Smooth muscle cell (in vitro differentiated cells): ENCODE results near the gene CCNF. TPM values are rescaled to one million over a fixed set of nuclear protein-coding genes. Genes with fewer than 3 reads are reported as not detected.

ENCODE experiments used
- DNase-seq: peaks from one replicate; lab custom pipeline; 2025; ENCODE audit not compliant: unreplicated experiment; lab: John Stamatoyannopoulos, UW
- H2AFZ ChIP-seq: fragments of 200-600 bp; sonication (generic); 2 replicates; pipeline ENCODE4 v1.6.0; 2016; ENCODE audit warnings: antibody characterized with exemption, low read depth, mild to moderate bottlenecking
- H3F3A ChIP-seq: fragments of 200-600 bp; sonication (generic); 2 replicates; pipeline ENCODE4 v1.6.0; 2017; ENCODE audit warnings: antibody characterized with exemption, low read depth
- H3K27ac ChIP-seq: fragments of 200-600 bp; sonication (generic); 2 replicates; pipeline ENCODE4 v1.5.1; 2016; ENCODE audit warnings: low read depth, mild to moderate bottlenecking
- H3K27me3 ChIP-seq: fragments of 200-600 bp; sonication (generic); 2 replicates; pipeline ENCODE4 v1.6.1; 2016; ENCODE audit warnings: low read depth, mild to moderate bottlenecking
- H3K36me3 ChIP-seq: fragments of 200-600 bp; sonication (generic); 2 replicates; pipeline ENCODE4 v1.5.1; 2016; ENCODE audit warnings: low read depth
- H3K4me1 ChIP-seq: fragments of 200-600 bp; sonication (generic); 2 replicates; pipeline ENCODE4 v1.5.1; 2016; ENCODE audit warnings: low read depth
- H3K4me2 ChIP-seq: fragments of 200-600 bp; sonication (generic); 2 replicates; pipeline ENCODE4 v1.6.0; 2016; ENCODE audit warnings: mild to moderate bottlenecking
- H3K4me3 ChIP-seq: fragments of 200-600 bp; sonication (generic); 2 replicates; pipeline ENCODE4 v1.5.1; 2016; ENCODE audit warnings: mild to moderate bottlenecking
- H3K79me2 ChIP-seq: fragments of 200-600 bp; sonication (generic); 2 replicates; pipeline ENCODE4 v1.6.0; 2016; ENCODE audit warnings: low read depth, mild to moderate bottlenecking
- H3K9ac ChIP-seq: fragments of 200-600 bp; sonication (generic); 2 replicates; pipeline ENCODE4 v1.6.0; 2016; ENCODE audit warnings: low read depth
- H3K9me3 ChIP-seq: fragments of 200-600 bp; sonication (generic); replicated peaks from 2 replicates; pipeline ENCODE4 v1.5.1; 2016; ENCODE audit warnings: low read depth
- H4K20me1 ChIP-seq: fragments of 200-600 bp; sonication (generic); 2 replicates; pipeline ENCODE4 v1.6.0; 2016; ENCODE audit warnings: low read depth
- CTCF ChIP-seq: fragments of 200-600 bp; sonication (generic); IDR thresholded peaks from 2 replicates; pipeline ENCODE4 v1.5.1; 2017; ENCODE audit warnings: borderline replicate concordance, mild to moderate bottlenecking, antibody characterized with exemption; ENCODE audit not compliant: insufficient read depth, poor library complexity, severe bottlenecking
- WGBS: methylation state at CpG from one replicate; pipeline ENCODE4 v1.1.7; 2016; ENCODE audit warnings: low lambda C conversion rate; 5-methylcytosine and 5-hydroxymethylcytosine counted together
- polyA plus RNA-seq: library from polyadenylated mRNA; unstranded; fragments of >200 nt; fragmentation: Nextera tagmentation; extraction: Ambion mirVana; gene quantifications from 2 replicates; pipeline ENCODE4 v1.2.1, GENCODE V29; 2016
- total RNA-seq: library from RNA; depleted of rRNA; stranded (reverse); fragments of >200 nt; gene quantifications from 2 replicates; pipeline ENCODE4 v1.2.3, GENCODE V29; 2014

CCNF gene
- total and polyA plus RNA-seq, 2 experiments from 2014 or later: 3.6 to 12.8 TPM

DNA sequence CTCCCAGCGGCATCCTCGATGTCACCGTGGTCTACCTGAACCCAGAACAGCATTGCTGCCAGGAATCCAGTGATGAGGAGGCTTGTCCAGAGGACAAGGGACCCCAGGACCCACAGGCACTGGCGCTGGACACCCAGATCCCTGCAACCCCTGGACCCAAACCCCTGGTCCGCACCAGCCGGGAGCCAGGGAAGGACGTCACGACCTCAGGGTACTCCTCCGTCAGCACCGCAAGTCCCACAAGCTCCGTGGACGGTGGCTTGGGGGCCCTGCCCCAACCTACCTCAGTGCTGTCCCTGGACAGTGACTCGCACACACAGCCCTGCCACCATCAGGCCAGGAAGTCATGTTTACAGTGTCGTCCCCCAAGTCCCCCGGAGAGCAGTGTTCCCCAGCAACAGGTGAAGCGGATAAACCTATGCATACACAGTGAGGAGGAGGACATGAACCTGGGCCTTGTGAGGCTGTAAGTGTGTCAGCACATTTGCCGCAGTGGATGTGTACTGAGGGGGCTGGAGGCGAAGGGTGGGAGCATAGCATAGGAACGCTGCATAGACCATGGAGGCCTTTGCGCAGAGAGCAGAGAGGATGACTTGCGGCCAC, 27.4 kb downstream of the CCNF start:
- H3K36me3 ChIP-seq: no peaks in the 10 kb centered on the region
- WGBS: 97% methylated on average over 21 of the region's 21 CpGs

DNA sequence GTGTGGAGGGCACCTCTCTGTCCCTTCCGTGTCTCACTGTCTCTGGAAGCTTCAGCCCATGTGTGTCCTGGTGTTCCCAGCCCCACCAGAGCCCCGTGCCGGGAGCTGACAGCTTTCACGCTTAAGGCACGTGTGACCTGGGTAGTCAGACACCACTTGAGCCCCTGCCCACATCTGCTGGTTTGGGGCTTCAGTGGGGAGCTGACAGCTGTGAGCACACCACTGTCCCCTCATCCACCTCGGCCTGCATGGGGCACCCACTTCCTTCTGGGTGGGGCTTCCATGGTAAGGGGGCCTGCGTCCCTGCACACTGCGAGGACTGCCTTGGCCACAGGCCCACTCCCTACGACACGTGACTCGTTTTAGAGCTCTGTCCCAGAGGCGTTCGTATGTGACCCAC, 28.0 kb downstream of the CCNF start:
- TF ChIP-seq CTCF: no peak
- WGBS: 94% methylated on average over 13 of the region's 13 CpGs
- no peak for DNase-seq
- Histone ChIP-seq H4K20me1 (no peaks in the 10 kb centered on the region), H3K27me3 (no peaks in the 10 kb centered on the region), H3K4me3 (no peak overlapping the region), H3K9me3 (no peaks in the 10 kb centered on the region), H3K4me1 (peaks cover 7% of the 10 kb centered on the region), H2AFZ (no peak overlapping the region), H3K27ac (no peak overlapping the region), H3K4me2 (no peak overlapping the region), H3K36me3 (no peaks in the 10 kb centered on the region), H3F3A (no peaks in the 10 kb centered on the region), H3K79me2 (no peaks in the 10 kb centered on the region), H3K9ac (no peak overlapping the region)

More for the DNA sequence above, 27.4 kb downstream of the CCNF start:
- Histone ChIP-seq H3K4me2 (no peak overlapping the region), H3K27ac (no peak overlapping the region), H3K9me3 (no peaks in the 10 kb centered on the region), H3K4me1 (peaks cover 7% of the 10 kb centered on the region), H3K79me2 (no peaks in the 10 kb centered on the region), H4K20me1 (no peaks in the 10 kb centered on the region), H3F3A (no peaks in the 10 kb centered on the region), H3K9ac (no peak overlapping the region), H3K4me3 (no peak overlapping the region), H3K27me3 (no peaks in the 10 kb centered on the region), H2AFZ (no peak overlapping the region)
- DNase-seq: no peak
- no peak for TF ChIP-seq CTCF

DNA sequence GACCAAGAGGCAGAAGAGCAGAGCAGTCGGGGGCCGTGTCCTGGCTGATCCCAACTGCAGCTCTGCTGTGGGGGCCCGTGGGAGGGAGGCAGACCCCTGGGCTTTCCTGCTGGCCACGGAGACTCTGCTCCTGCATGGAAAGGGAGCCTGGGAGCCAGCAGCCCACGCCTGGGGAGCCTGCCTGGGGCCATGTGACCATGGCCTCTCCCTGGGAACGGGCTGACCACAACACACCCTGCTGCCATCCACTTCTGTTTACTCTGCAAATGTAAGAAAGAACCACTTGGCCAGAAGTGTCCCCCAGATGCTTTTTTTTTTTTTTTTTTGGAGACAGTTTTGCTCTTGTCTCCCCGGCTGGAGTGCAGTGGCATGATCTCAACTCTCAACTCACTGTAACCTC, 28.7 kb downstream of the CCNF start:
- Histone ChIP-seq H3K27ac (no peak overlapping the region), H3K4me1 (peaks cover 7% of the 10 kb centered on the region), H3K79me2 (no peaks in the 10 kb centered on the region), H3K36me3 (no peaks in the 10 kb centered on the region), H3K27me3 (no peaks in the 10 kb centered on the region), H2AFZ (no peak overlapping the region), H3K9me3 (no peaks in the 10 kb centered on the region), H3F3A (no peaks in the 10 kb centered on the region), H3K4me2 (no peak overlapping the region), H4K20me1 (no peaks in the 10 kb centered on the region), H3K4me3 (no peak overlapping the region), H3K9ac (no peak overlapping the region)
- TF ChIP-seq CTCF: no peak
- 77% methylated on average over 7 of the region's 7 CpGs for WGBS
- DNase-seq: no peak

DNA sequence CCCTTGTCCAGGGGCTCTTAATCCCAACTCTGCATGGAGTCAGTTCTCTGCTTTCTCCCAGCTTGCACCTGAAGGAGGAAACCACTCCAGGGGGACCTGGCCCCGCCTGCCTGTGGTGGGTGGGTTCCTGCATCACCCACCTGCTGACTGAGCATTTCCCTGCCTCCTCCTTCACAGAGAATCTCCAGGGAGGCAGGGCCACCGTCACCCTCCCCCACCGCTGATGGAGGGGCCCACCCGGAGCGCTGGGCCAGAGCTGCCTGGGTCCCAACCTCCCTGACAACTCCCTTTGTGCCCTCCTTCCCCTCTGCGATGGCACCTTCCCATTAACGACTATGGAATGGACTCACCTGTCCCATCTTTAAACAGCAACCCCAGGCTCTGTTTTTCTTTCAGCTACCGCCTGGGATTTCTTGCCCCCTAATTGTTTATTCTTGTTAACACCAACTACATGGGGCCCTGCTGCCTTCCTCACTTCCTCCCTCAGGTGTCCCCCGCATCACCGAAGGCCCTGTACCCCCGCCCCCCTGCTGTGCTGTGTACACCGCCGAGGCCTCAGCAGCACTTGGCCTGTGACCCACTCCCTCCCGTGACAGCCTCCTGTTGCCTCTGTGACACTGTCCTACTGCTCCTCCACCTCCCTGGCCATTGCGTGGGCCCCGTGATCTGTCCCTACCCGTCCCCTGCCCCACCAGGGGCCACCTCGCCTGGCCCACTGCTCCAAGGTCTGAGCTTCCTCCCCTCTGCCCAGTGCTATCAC, 29.8 kb downstream of the CCNF start:
- Histone ChIP-seq H3K4me1 (peaks cover 7% of the 10 kb centered on the region), H3K27me3 (no peaks in the 10 kb centered on the region), H3K9me3 (no peaks in the 10 kb centered on the region), H3K27ac (no peak overlapping the region), H3K36me3 (no peaks in the 10 kb centered on the region), H3K79me2 (no peaks in the 10 kb centered on the region), H3K9ac (peak overlapping the region; percentile 22), H2AFZ (peak overlapping the region; percentile 63), H3K4me2 (peak overlapping the region; percentile 84), H3F3A (no peaks in the 10 kb centered on the region), H3K4me3 (peak overlapping the region; percentile 56), H4K20me1 (no peaks in the 10 kb centered on the region)
- DNase-seq: no peak
- WGBS: 38% methylated on average over 17 of the region's 18 CpGs
- TF ChIP-seq CTCF: no peak
